ENCODE data around the gene SMYD3. TPM values are rescaled to one million over a fixed set of nuclear protein-coding genes. Genes with fewer than 3 reads are reported as not detected.

Gene SMYD3
- total and polyA plus RNA-seq, 2 donors (not counting 3 experiments of a cell fraction or from before 2014, with no cell fraction given), result 16.0 to 32.1 TPM

GRCh38 chr1:246460406-246460805 is 46.7 kb downstream of the SMYD3 start:
- Histone ChIP-seq H3K36me3 (ENCODE audit: control insufficient read depth in 2 of 2, extremely low read depth in 1 of 2, insufficient read depth in 2 of 2, low read length in 2 of 2) (no peaks in the 10 kb centered on the region), H3K79me2 (ENCODE audit: control insufficient read depth, insufficient read depth, low read length) (no peaks in the 10 kb centered on the region), H4K20me1 (replicated peaks; ENCODE audit: control insufficient read depth, extremely low read depth, insufficient read depth, low read length) (no peaks in the 10 kb centered on the region), H3K9me1 (replicated peaks; ENCODE audit: control insufficient read depth, extremely low read depth, insufficient read depth, low read length) (no peaks in the 10 kb centered on the region), H3K4me1 (ENCODE audit: control insufficient read depth, extremely low read depth, insufficient read depth, low read length) (peaks cover 9% of the 10 kb centered on the region), H3K4me3 (replicated peaks in 1 of 3; ENCODE audit: insufficient read depth in 1 of 3, low read depth in 1 of 3, low read length in 3 of 3) (no peak overlapping the region), H2AFZ (ENCODE audit: low read depth, low read length) (no peak overlapping the region), H3K27me3 (ENCODE audit: control insufficient read depth in 2 of 2, insufficient read depth in 2 of 2, low read length in 2 of 2) (no peaks in the 10 kb centered on the region), H3K27ac (ENCODE audit: insufficient read depth, low read depth, low read length) (no peak overlapping the region), H3K9ac (replicated peaks; ENCODE audit: extremely low read depth, insufficient read depth, low read length) (no peak overlapping the region), H3K9me3 (replicated peaks; ENCODE audit: control insufficient read depth, insufficient read depth, low read length) (no peaks in the 10 kb centered on the region), H3K4me2 (ENCODE audit: insufficient read depth, low read length) (no peak overlapping the region)
- no peak for TF ChIP-seq CTCF (IDR thresholded peaks at IDR 0.05; ENCODE audit: extremely low read depth in 1 of 2, insufficient read depth in 1 of 2, low read depth in 1 of 2, low read length in 2 of 2)
- TF ChIP-seq FOS (IDR thresholded peaks at IDR 0.05; ENCODE audit: borderline replicate concordance, insufficient read depth, low read length), result no peak
- no peak for TF ChIP-seq MYC (IDR thresholded peaks at IDR 0.05; ENCODE audit: low read depth, low read length)
- TF ChIP-seq JUN (IDR thresholded peaks at IDR 0.05; ENCODE audit: borderline replicate concordance, insufficient read depth, insufficient read length, low read depth), result no peak
- no peak for TF ChIP-seq POLR2A (IDR thresholded peaks at IDR 0.05; ENCODE audit: low read depth, low read length)
- TF ChIP-seq EZH2 (IDR thresholded peaks at IDR 0.05; ENCODE audit: borderline replicate concordance, low read depth, low read length, severe bottlenecking), result no peak
- TF ChIP-seq MAX (IDR thresholded peaks at IDR 0.05; ENCODE audit: insufficient read depth, insufficient read length), result no peak
- TF ChIP-seq GATA2 (IDR thresholded peaks at IDR 0.05; ENCODE audit: insufficient read depth, insufficient read length, low read depth, low read length), result no peak
- no peak for TF ChIP-seq POLR2AphosphoS5 (IDR thresholded peaks at IDR 0.05; ENCODE audit: insufficient read depth, low read depth, low read length)
- ChIA-PET POLR2A (no interaction called here), CTCF (no interaction called here)
- no peak for FAIRE-seq
- intact Hi-C loops (cut with micrococcal nuclease) (no loop called here), dilution Hi-C loops (cut with MboI; ENCODE audit: extremely low pct_ligation_motif_present, low sequenced_read_pairs) (no loop called here)
- no peak for DNase-seq (ENCODE audit: low read depth, low spot score)
- no TSS peak for BruUV-seq (replicated peaks)
